ENCODE data around the gene VEGFA. TPM values are rescaled to one million over a fixed set of nuclear protein-coding genes. Genes with fewer than 3 reads are reported as not detected.

Gene VEGFA
- total RNA-seq, 1 experiment from 2014 or later, result 77.5 TPM

Other genes with a start within 250 kb of the VEGFA start
- gene XPO5, start 194.2 kb upstream of the VEGFA start, total RNA-seq (2014; rRNA removed; shearing (Covaris generic)), result 57.6 and 62.1 TPM in 2 replicates
- gene POLH, start 194.0 kb upstream of the VEGFA start, total RNA-seq (2014; rRNA removed; shearing (Covaris generic)), result 14.3 and 14.7 TPM in 2 replicates
- 50.3 and 55.5 TPM in 2 replicates for gene GTPBP2, start 140.9 kb upstream of the VEGFA start, total RNA-seq (2014; rRNA removed; shearing (Covaris generic))
- 24.1 and 59.5 TPM in 2 replicates for gene MAD2L1BP, start 134.4 kb upstream of the VEGFA start, total RNA-seq (2014; rRNA removed; shearing (Covaris generic))
- not detected in 2 replicates for gene RSPH9, start 125.2 kb upstream of the VEGFA start, total RNA-seq (2014; rRNA removed; shearing (Covaris generic))
- 70.7 and 77.8 TPM in 2 replicates for gene MRPS18A, start 82.4 kb upstream of the VEGFA start, total RNA-seq (2014; rRNA removed; shearing (Covaris generic))